WTC11 (cell line): ENCODE measurements around the gene ILDR2. TPM values are rescaled to one million over a fixed set of nuclear protein-coding genes. Genes with fewer than 3 reads are reported as not detected.

ENCODE experiments used
- ATAC-seq: fragments of 200-7000 bp; cut with Tn5 transposase; 2 replicates; pipeline ENCODE4 v1.10.0; 2021; ENCODE audit warnings: mild to moderate bottlenecking, moderate library complexity
- CTCF ChIA-PET: fragments of 300-600 bp; sonication (Branson Sonifier 250); formaldehyde crosslinking; loops from one replicate; lab custom pipeline; 2021; ENCODE audit warnings: antibody characterized with exemption; lab: Charles Lee
- POLR2A ChIA-PET: fragments of 350-600 bp; sonication (Branson Sonifier 250); formaldehyde crosslinking; loops from one replicate; lab custom pipeline; 2021; ENCODE audit warnings: antibody characterized with exemption; lab: Charles Lee
- DNase-seq: peaks from one replicate; pipeline ENCODE4 v3.0.0; 2021; ENCODE audit warnings: low spot score
- H3K27ac Mint-ChIP-seq: 2 replicates; pipeline ENCODE4 v1.8.0; 2021; ENCODE audit warnings: mixed read lengths
- H3K27me3 Mint-ChIP-seq: 2 replicates; pipeline ENCODE4 v1.8.0; 2021; ENCODE audit warnings: low read depth, mild to moderate bottlenecking, moderate library complexity, mixed read lengths
- H3K36me3 Mint-ChIP-seq: 2 replicates; pipeline ENCODE4 v1.8.0; 2021; ENCODE audit warnings: mixed read lengths
- H3K4me1 Mint-ChIP-seq: 2 replicates; pipeline ENCODE4 v1.8.0; 2022; ENCODE audit warnings: mixed read lengths
- H3K4me3 Mint-ChIP-seq: 2 replicates; pipeline ENCODE4 v1.8.0; 2021; ENCODE audit warnings: mild to moderate bottlenecking, moderate library complexity, mixed read lengths
- H3K9me3 Mint-ChIP-seq: 2 replicates; pipeline ENCODE4 v1.8.0; 2021; ENCODE audit warnings: mixed read lengths
- AR ChIP-seq: fragments of 250-450 bp; sonication (Bioruptor Pico); IDR thresholded peaks from 2 replicates; pipeline ENCODE4 v1.9.0; 2021; ENCODE audit warnings: mild to moderate bottlenecking
- CBFB ChIP-seq: sonication (generic); formaldehyde crosslinking; IDR thresholded peaks from 2 replicates; pipeline ENCODE4 v1.8.1; 2022; ENCODE audit warnings: mild to moderate bottlenecking, low read depth, missing genetic modification reagents
- E2F1 ChIP-seq: sonication (generic); formaldehyde crosslinking; IDR thresholded peaks from 2 replicates; pipeline ENCODE4 v1.8.0; 2022; ENCODE audit warnings: mild to moderate bottlenecking, missing genetic modification reagents
- FOXP4 ChIP-seq: sonication (generic); formaldehyde crosslinking; IDR thresholded peaks from 2 replicates; pipeline ENCODE4 v1.8.0; 2022; ENCODE audit warnings: mild to moderate bottlenecking, missing genetic modification reagents
- IRF1 ChIP-seq: sonication (generic); formaldehyde crosslinking; IDR thresholded peaks from 2 replicates; pipeline ENCODE4 v1.8.0; 2023; ENCODE audit warnings: missing genetic modification reagents
- MYBL2 ChIP-seq: sonication (generic); formaldehyde crosslinking; IDR thresholded peaks from 2 replicates; pipeline ENCODE4 v1.8.1; 2023; ENCODE audit warnings: mild to moderate bottlenecking, moderate library complexity, missing genetic modification reagents
- STAT6 ChIP-seq: sonication (generic); formaldehyde crosslinking; conservative IDR thresholded peaks from 2 replicates; pipeline ENCODE4 v1.8.1; 2023; ENCODE audit warnings: mild to moderate bottlenecking, low read depth, missing genetic modification reagents, moderate library complexity
- TEAD1 ChIP-seq: sonication (generic); formaldehyde crosslinking; IDR thresholded peaks from 2 replicates; pipeline ENCODE4 v1.8.0; 2022; ENCODE audit warnings: mild to moderate bottlenecking, missing genetic modification reagents
- ZBTB21 ChIP-seq: sonication (generic); formaldehyde crosslinking; IDR thresholded peaks from 2 replicates; pipeline ENCODE4 v1.8.1; 2023; ENCODE audit warnings: mild to moderate bottlenecking, missing genetic modification reagents, borderline replicate concordance
- ZNF281 ChIP-seq: sonication (generic); formaldehyde crosslinking; IDR thresholded peaks from 2 replicates; pipeline ENCODE4 v1.8.0; 2023; ENCODE audit warnings: mild to moderate bottlenecking, missing genetic modification reagents
- ZNF317 ChIP-seq: sonication (generic); formaldehyde crosslinking; IDR thresholded peaks from 2 replicates; pipeline ENCODE4 v1.8.1; 2023; ENCODE audit warnings: low read depth, mild to moderate bottlenecking, moderate library complexity, missing genetic modification reagents, borderline replicate concordance
- total RNA-seq: library from RNA; stranded (reverse); gene quantifications from 3 replicates; pipeline ENCODE4 v1.2.3, GENCODE V29; 2021

ILDR2 gene
- total RNA-seq, 1 experiment from 2014 or later, result 1.6 TPM

GRCh38 chr1:166937329-166937728 lies 38.0 kb downstream of the ILDR2 start (continued):
- TF ChIP-seq STAT6 (CRISPR knock-in tag) (no peak), ZBTB21 (CRISPR knock-in tag) (no peak)

GRCh38 chr1:166933633-166934032 lies 41.7 kb downstream of the ILDR2 start:
- DNase-seq, result no peak
- ChIA-PET POLR2A (no interaction called here), CTCF (interaction anchor here (0.5 kb wide), 1 partner anchor 287 kb away, joined by 4 read pairs; the partner anchor contains the start of gene POU2F1)
- no peaks in the 10 kb centered on the region for H3K9me3 Mint-ChIP-seq
- H3K27me3 Mint-ChIP-seq, result no peaks in the 10 kb centered on the region; the same call in 1 of the 2 replicates
- no peak for TF ChIP-seq ZNF281 (CRISPR knock-in tag)
- TF ChIP-seq AR, result no peak
- no peak for TF ChIP-seq ZNF317 (CRISPR knock-in tag)
- TF ChIP-seq FOXP4, result no peak
- TF ChIP-seq IRF1 (CRISPR knock-in tag), result no peak
- TF ChIP-seq TEAD1 (CRISPR knock-in tag), result no peak
- no peak for TF ChIP-seq MYBL2 (CRISPR knock-in tag)
- TF ChIP-seq E2F1, result no peak
- no peak for TF ChIP-seq CBFB (CRISPR knock-in tag)
- H3K36me3 Mint-ChIP-seq, result no peaks in the 10 kb centered on the region
- H3K27ac Mint-ChIP-seq, result no peak overlapping the region
- no peak overlapping the region for H3K4me3 Mint-ChIP-seq
- H3K4me1 Mint-ChIP-seq, result peaks cover 19% of the 10 kb centered on the region
- no peak for ATAC-seq
